ENCODE data around the gene SRPRB.

The SRPRB gene

DNA sequence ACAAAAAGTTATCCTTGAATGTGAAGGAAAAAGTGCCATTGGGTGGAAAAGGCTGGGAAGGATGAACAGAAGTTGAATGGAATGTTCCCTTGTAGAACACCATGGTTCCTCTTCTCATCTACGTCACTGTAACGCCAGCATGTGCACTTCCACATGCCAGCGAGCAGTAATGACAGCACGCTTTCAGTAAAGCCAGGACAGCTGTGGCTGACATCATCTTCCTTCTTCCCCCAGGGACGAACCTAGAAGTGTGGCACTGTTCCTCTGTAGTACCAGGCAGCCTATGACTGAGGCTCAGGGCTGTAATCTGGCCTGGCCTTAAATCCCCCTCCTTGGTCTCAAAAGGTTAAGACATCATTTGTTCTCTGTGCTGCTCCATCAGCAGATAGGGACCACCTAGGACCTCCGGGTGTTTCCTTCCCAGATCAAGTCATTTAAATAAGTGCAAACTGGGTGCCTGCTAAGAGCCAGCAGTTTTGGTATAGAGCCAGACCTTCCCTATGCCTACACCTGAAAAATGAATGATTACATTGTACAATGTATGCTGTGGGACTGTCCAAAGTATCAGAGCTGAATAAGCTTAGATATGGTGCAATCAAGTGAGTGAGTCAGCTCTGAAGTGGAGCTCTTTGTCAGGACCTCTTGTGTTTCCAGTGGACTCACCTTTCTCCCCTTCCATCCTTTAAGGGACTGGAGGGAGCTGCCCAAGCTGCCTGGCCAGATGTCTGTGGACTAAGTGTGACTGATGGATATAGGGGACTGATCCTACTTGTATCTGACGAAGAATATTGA, 5.6 kb upstream of the SRPRB start:
- DNase-seq (ENCODE audit: low read depth), result peak; percentile 9
- TF ChIP-seq, protein P1, sequence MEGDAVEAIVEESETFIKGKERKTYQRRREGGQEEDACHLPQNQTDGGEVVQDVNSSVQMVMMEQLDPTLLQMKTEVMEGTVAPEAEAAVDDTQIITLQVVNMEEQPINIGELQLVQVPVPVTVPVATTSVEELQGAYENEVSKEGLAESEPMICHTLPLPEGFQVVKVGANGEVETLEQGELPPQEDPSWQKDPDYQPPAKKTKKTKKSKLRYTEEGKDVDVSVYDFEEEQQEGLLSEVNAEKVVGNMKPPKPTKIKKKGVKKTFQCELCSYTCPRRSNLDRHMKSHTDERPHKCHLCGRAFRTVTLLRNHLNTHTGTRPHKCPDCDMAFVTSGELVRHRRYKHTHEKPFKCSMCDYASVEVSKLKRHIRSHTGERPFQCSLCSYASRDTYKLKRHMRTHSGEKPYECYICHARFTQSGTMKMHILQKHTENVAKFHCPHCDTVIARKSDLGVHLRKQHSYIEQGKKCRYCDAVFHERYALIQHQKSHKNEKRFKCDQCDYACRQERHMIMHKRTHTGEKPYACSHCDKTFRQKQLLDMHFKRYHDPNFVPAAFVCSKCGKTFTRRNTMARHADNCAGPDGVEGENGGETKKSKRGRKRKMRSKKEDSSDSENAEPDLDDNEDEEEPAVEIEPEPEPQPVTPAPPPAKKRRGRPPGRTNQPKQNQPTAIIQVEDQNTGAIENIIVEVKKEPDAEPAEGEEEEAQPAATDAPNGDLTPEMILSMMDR (conservative IDR thresholded peaks at IDR 0.05; ENCODE audit: low read length), result no peak
- no peak overlapping the region for H3K4me3 ChIP-seq (ENCODE audit: low read length)

DNA sequence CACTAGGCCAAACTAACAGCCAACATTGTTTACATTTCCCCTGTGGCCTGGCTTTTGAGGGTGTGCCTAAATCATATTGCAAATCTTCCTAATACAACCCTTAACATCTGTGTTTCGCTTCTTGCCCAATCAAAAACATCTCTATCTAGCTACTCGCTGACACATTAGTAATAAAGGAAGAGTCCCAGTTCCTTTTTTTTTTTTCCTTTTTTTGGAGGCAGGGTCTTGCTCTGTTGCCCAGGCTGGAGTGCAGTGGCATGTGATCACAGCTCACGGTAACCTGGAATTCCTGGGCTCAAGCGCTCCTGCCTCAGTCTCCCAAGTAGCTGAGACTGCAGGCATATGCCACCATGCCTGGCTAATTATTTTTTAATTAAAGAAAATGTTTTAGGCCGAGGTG, 2.1 kb upstream of the SRPRB start:
- TF ChIP-seq, protein P1 (conservative IDR thresholded peaks at IDR 0.05; ENCODE audit: low read length), result no peak
- no peak for DNase-seq (ENCODE audit: low read depth)
- no peak overlapping the region for H3K4me3 ChIP-seq (ENCODE audit: low read length)

DNA sequence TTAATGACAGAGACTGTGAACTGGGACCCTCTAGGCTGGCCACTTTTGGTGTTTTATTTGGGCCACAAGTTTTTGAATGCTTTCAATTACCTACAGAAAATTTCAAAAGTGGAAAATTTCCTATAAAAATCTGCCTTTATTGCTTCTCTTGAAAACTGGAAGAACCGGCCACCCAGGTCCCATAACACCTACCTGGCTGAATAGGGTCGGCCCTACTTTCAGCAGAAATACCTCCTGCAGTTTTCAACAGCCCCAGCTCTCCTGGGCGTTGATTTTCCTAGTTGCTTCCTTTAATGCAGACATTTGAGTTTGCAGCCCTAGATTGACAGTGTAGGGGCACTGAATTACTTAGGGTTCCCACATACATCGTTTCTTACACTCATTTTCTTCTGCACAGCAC, 719 bp upstream of the SRPRB start:
- TF ChIP-seq, protein P1 (conservative IDR thresholded peaks at IDR 0.05; ENCODE audit: low read length), result no peak
- H3K4me3 ChIP-seq (ENCODE audit: low read length), result no peak overlapping the region
- DNase-seq (ENCODE audit: low read depth), result no peak

DNA sequence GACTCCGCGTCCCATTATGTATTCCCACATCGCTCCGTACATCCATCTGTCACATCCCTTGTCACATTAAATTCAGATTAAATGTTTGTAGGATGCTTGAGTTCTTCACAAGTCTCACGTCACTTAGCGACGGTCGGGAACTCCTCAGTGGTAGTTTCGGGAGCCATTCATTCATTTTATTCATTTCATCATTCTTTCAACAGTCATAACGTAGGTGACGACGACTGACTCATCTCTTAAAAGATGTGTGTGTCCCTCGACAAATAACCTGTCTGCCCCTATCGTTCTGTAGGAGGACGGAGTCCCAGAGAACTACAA, 272 bp upstream of the SRPRB start:
- peak overlapping the region; percentile 95 for H3K4me3 ChIP-seq (ENCODE audit: low read length)
- TF ChIP-seq, protein P1 (conservative IDR thresholded peaks at IDR 0.05; ENCODE audit: low read length), result no peak
- DNase-seq (ENCODE audit: low read depth), result no peak

DNA sequence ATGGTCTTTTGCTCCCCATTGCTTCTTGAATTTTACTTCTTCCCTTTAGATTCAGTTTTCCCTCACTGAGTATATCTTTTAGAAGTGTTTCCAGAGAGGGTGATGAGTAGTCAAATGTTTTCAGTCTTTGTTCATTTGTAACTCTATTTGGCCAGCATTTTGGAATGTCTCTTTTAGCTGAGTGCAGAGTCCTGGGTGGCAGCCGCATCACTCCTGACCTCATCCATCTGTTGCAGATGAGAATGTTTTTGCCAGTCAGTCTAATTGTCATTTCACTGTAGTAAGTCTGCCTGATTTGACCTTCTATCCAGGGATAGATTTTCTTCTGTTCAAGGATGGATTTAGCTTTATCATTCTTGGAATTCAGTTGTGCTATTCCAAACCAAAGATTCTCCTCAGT, 7.3 kb downstream of the SRPRB start:
- TF ChIP-seq, protein P1 (conservative IDR thresholded peaks at IDR 0.05; ENCODE audit: low read length), result no peak
- DNase-seq (ENCODE audit: low read depth), result peak; percentile 63
- no peak overlapping the region for H3K4me3 ChIP-seq (ENCODE audit: low read length)

DNA sequence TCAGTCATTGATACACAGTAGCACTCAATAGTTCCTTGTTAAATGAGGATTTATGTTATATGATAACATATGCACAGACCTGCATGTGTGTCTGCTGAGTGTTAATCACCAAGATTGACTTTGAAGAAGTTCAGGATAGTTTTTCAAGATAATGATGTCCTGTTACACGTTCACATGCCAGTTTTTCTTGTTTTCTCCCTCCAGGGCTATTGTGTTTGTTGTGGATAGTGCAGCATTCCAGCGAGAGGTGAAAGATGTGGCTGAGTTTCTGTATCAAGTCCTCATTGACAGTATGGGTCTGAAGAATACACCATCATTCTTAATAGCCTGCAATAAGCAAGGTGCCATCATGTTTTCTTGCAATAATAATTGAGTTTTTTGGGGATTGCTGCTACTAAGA, 9.8 kb downstream of the SRPRB start:
- TF ChIP-seq, protein P1 (conservative IDR thresholded peaks at IDR 0.05; ENCODE audit: low read length), result no peak
- no peak for DNase-seq (ENCODE audit: low read depth)
- no peak overlapping the region for H3K4me3 ChIP-seq (ENCODE audit: low read length)

DNA sequence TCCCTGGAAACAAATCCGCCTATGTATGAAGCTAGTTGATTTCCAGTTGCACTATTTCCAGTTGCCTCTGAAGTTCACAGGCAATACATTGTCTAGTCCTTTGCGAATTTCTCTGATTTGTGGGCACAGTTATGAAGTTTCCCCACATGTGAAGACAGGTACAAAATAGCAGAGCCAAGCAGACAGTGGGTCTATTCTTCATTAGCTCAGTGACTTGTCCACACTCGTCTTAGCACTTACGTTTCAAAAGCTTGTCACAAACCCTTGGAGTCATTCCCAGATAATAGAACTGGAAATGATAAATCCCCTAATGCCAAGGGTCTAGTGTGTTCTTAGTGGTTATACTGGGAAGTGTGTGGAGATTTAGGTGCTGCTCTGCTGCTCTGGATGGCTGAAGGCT, 14.5 kb downstream of the SRPRB start:
- no peak for DNase-seq (ENCODE audit: low read depth)
- H3K4me3 ChIP-seq (ENCODE audit: low read length), result no peak overlapping the region
- TF ChIP-seq, protein P1 (conservative IDR thresholded peaks at IDR 0.05; ENCODE audit: low read length), result no peak
